C4-2B (cell line): ENCODE results near the gene MGST3.

ENCODE experiments used
- ZFX ChIP-seq: fragments of 450-650 bp; IDR thresholded peaks from 2 replicates; pipeline ENCODE4 v1.6.1; 2017
- TF ChIP-seq, protein P1 (sequence below): fragments of 450-650 bp; conservative IDR thresholded peaks from 2 replicates; pipeline ENCODE4 v1.5.1; 2017; ENCODE audit warnings: mild to moderate bottlenecking

DNA sequence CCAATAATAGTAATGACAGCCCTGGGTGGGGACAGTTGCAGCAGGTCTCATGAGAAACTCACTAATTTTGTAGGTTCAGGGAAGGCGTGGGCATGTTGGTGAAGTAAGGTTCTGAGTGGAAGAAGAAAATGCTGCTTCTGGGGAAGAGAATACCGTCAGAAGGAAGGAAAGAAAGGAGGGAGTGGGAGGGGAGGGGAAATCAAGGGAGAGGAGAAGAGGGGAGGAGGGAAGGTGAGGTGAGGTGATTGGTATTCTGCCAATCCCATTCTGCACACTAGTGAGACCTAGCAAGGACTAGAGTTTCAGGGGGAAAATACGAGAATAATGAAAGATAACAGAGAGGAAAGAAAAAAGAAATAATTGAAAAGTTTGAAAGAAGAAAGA, 32.4 kb upstream of the MGST3 start:
- TF ChIP-seq, protein P1, sequence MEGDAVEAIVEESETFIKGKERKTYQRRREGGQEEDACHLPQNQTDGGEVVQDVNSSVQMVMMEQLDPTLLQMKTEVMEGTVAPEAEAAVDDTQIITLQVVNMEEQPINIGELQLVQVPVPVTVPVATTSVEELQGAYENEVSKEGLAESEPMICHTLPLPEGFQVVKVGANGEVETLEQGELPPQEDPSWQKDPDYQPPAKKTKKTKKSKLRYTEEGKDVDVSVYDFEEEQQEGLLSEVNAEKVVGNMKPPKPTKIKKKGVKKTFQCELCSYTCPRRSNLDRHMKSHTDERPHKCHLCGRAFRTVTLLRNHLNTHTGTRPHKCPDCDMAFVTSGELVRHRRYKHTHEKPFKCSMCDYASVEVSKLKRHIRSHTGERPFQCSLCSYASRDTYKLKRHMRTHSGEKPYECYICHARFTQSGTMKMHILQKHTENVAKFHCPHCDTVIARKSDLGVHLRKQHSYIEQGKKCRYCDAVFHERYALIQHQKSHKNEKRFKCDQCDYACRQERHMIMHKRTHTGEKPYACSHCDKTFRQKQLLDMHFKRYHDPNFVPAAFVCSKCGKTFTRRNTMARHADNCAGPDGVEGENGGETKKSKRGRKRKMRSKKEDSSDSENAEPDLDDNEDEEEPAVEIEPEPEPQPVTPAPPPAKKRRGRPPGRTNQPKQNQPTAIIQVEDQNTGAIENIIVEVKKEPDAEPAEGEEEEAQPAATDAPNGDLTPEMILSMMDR, result no peak
- TF ChIP-seq ZFX, result no peak
